Gastroesophageal sphincter (tissue), 3 donors: ENCODE data around the gene H19.

Source experiments
- EP300 ChIP-seq: sonication (generic); formaldehyde crosslinking; IDR thresholded peaks from one replicate; pipeline ENCODE4 v1.6.1; 2017; ENCODE audit warnings: antibody characterized with exemption, mild to moderate bottlenecking
- POLR2A ChIP-seq, 2 donors: fragments of 450-650 bp; IDR thresholded peaks; one replicate each; pipeline ENCODE4 v1.6.1; 2017; ENCODE audit warnings: antibody characterized with exemption in 2 of 2, mild to moderate bottlenecking in 2 of 2, moderate library complexity in 1 of 2
- TF ChIP-seq, protein P1 (sequence below), 4 experiments: fragments of 200-600 bp in 2 of 4; fragments of 450-650 bp in 2 of 4; sonication (generic) in 1 of 4; IDR thresholded peaks; one replicate each; pipeline ENCODE4 v1.5.1; 2017 to 2019; ENCODE audit warnings: antibody characterized with exemption in 4 of 4, mild to moderate bottlenecking in 2 of 4, moderate library complexity in 2 of 4

DNA sequence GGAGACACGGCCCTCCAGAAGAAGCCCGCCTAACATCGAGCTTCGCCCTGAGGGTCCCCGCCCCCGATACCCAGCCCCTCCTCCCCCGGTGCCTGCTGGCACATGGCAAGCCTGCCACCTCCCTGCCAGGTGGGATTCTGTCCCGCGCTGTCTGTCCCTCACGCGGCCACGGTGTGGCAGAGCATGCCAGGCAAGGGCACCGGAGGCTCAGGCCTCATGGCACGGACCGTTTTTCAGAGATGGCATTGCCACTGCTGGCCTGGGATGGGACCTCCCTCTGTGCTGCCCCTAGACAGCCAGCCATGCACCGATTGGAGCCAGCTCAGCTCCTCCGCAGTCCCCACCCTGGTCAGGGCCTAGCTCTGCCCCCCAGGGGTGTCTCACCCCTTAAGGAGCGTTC is 31.1 kb downstream of the H19 start:
- TF ChIP-seq POLR2A (IDR thresholded peaks at IDR 0.05) (no peak), EP300 (no peak)
- TF ChIP-seq, protein P1, sequence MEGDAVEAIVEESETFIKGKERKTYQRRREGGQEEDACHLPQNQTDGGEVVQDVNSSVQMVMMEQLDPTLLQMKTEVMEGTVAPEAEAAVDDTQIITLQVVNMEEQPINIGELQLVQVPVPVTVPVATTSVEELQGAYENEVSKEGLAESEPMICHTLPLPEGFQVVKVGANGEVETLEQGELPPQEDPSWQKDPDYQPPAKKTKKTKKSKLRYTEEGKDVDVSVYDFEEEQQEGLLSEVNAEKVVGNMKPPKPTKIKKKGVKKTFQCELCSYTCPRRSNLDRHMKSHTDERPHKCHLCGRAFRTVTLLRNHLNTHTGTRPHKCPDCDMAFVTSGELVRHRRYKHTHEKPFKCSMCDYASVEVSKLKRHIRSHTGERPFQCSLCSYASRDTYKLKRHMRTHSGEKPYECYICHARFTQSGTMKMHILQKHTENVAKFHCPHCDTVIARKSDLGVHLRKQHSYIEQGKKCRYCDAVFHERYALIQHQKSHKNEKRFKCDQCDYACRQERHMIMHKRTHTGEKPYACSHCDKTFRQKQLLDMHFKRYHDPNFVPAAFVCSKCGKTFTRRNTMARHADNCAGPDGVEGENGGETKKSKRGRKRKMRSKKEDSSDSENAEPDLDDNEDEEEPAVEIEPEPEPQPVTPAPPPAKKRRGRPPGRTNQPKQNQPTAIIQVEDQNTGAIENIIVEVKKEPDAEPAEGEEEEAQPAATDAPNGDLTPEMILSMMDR (IDR thresholded peaks at IDR 0.05) = no peak
